Glomerular endothelial cell (primary cell): ENCODE data around the gene GAPDHS. TPM values are rescaled to one million over a fixed set of nuclear protein-coding genes. Genes with fewer than 3 reads are reported as not detected.

Source experiments
- DNase-seq: peaks from one replicate; pipeline ENCODE4 v3.0.0-alpha.2; 2011; ENCODE audit warnings: low read depth, low spot score; ENCODE audit errors: extremely low read depth
- total RNA-seq: library from RNA; depleted of rRNA; stranded (reverse); fragments of >200 nt; gene quantifications from 2 replicates; pipeline ENCODE4 v1.2.3, GENCODE V29; 2015

The GAPDHS gene
- total RNA-seq, 1 donor from 2014 or later: not detected

GRCh38 chr19:35578707-35579106 lies 45.5 kb downstream of the GAPDHS start:
- no peak for DNase-seq

- no peak for DNase-seq
Observed at GRCh38 chr19:35582760-35583159, 49.5 kb downstream of the GAPDHS start.

GRCh38 chr19:35585848-35586247 lies 52.6 kb downstream of the GAPDHS start, which contains the start of gene PMIS2:
Gene PMIS2, plus strand, starts transcription at chr19:35586173. Its CDS starts 87 bp downstream, at chr19:35586260.
- DNase-seq: no peak

- no peak for DNase-seq
Observed at GRCh38 chr19:35587321-35587720, 54.1 kb downstream of the GAPDHS start.

- DNase-seq: no peak
Observed at GRCh38 chr19:35590875-35591274, 57.6 kb downstream of the GAPDHS start.

GRCh38 chr19:35592226-35592625 lies 59.0 kb downstream of the GAPDHS start:
- no peak for DNase-seq

Other genes starting within 250 kb of the GAPDHS start
- 0.68 TPM in 1 of 2 replicates, not detected in the other for gene MAG, start 241.3 kb upstream of the GAPDHS start, total RNA-seq
- gene CD22, start 204.3 kb upstream of the GAPDHS start, total RNA-seq: 0.29 and 1.8 TPM in 2 replicates
- not detected in 2 replicates for gene FFAR1, start 185.6 kb upstream of the GAPDHS start, total RNA-seq
- gene FFAR3, start 175.0 kb upstream of the GAPDHS start, total RNA-seq: not detected in 2 replicates
- gene GPR42, start 162.4 kb upstream of the GAPDHS start, total RNA-seq: not detected in 2 replicates
- not detected in 2 replicates for gene FFAR2, start 85.2 kb upstream of the GAPDHS start, total RNA-seq
- gene KRTDAP, start 43.0 kb upstream of the GAPDHS start, total RNA-seq: not detected in 2 replicates
- gene DMKN, start 19.8 kb upstream of the GAPDHS start, total RNA-seq: 17.4 TPM in 1 of 2 replicates, not detected in the other
- gene SBSN, start 5.1 kb upstream of the GAPDHS start, total RNA-seq: not detected in 2 replicates
- gene TMEM147, start 12.2 kb downstream of the GAPDHS start, total RNA-seq: 77.8 and 79.9 TPM in 2 replicates
- not detected in 2 replicates for gene ATP4A, start 30.2 kb downstream of the GAPDHS start, total RNA-seq
- gene PMIS2, start 52.7 kb downstream of the GAPDHS start, total RNA-seq: not detected in 2 replicates
- gene HAUS5, start 79.3 kb downstream of the GAPDHS start, total RNA-seq: 5.8 and 9.1 TPM in 2 replicates
- 98.4 and 110 TPM in 2 replicates for gene RBM42, start 95.6 kb downstream of the GAPDHS start, total RNA-seq
- gene ETV2, start 108.3 kb downstream of the GAPDHS start, total RNA-seq: 0.70 and 2.3 TPM in 2 replicates
- gene COX6B1, start 114.9 kb downstream of the GAPDHS start, total RNA-seq: 418 and 559 TPM in 2 replicates
- not detected in 2 replicates for gene UPK1A, start 133.1 kb downstream of the GAPDHS start, total RNA-seq
- not detected in 2 replicates for gene ZBTB32, start 171.1 kb downstream of the GAPDHS start, total RNA-seq
- gene KMT2B, start 184.5 kb downstream of the GAPDHS start, total RNA-seq: 13.0 and 34.4 TPM in 2 replicates
- 3.2 and 4.3 TPM in 2 replicates for gene IGFLR1, start 209.0 kb downstream of the GAPDHS start, total RNA-seq
- gene U2AF1L4, start 212.0 kb downstream of the GAPDHS start, total RNA-seq: 5.6 and 8.7 TPM in 2 replicates
- 50.2 and 75.0 TPM in 2 replicates for gene PSENEN, start 212.2 kb downstream of the GAPDHS start, total RNA-seq
- gene LIN37, start 215.1 kb downstream of the GAPDHS start, total RNA-seq: 9.7 and 18.7 TPM in 2 replicates
- 1.8 and 3.2 TPM in 2 replicates for gene HSPB6, start 223.6 kb downstream of the GAPDHS start, total RNA-seq
- gene PROSER3, start 224.7 kb downstream of the GAPDHS start, total RNA-seq: 4.0 and 14.8 TPM in 2 replicates
- gene ARHGAP33, start 242.1 kb downstream of the GAPDHS start, total RNA-seq: 0.53 and 5.0 TPM in 2 replicates